Muscle layer of duodenum (tissue), 2 donors: ENCODE data around the gene COL4A4.
"Not testable (repeated sequence)": the region's sequence is repeated elsewhere in the genome, so short reads cannot be mapped to it uniquely, and the experiment has no call there.

ENCODE experiments used
- H3K27ac ChIP-seq: one replicate; pipeline ENCODE4 v1.7.0; 2013; ENCODE audit warnings: mild to moderate bottlenecking, low read length
- H3K27me3 ChIP-seq: one replicate; pipeline ENCODE4 v1.7.0; 2013; ENCODE audit warnings: low read depth, mild to moderate bottlenecking, control low read depth, low read length
- H3K36me3 ChIP-seq, 2 donors: one replicate each; pipeline ENCODE4 v1.7.0; 2013; ENCODE audit warnings: low read length in 2 of 2, control low read depth in 1 of 2, mild to moderate bottlenecking in 1 of 2; ENCODE audit not compliant: insufficient read depth in 2 of 2, control insufficient read depth in 1 of 2
- H3K4me1 ChIP-seq, 2 donors: one replicate each; pipeline ENCODE4 v1.7.0; 2013; ENCODE audit warnings: low read length in 2 of 2, mild to moderate bottlenecking in 2 of 2, control low read depth in 1 of 2, moderate library complexity in 1 of 2; ENCODE audit not compliant: insufficient read depth in 2 of 2, control insufficient read depth in 1 of 2
- H3K4me3 ChIP-seq, 2 donors: one replicate each; pipeline ENCODE4 v1.7.0; 2013; ENCODE audit warnings: low read length in 2 of 2, low read depth in 1 of 2, mild to moderate bottlenecking in 1 of 2
- H3K9me3 ChIP-seq, 2 donors: one replicate each; pipeline ENCODE4 v1.7.0; 2013; ENCODE audit warnings: low read length in 2 of 2, control low read depth in 1 of 2, mild to moderate bottlenecking in 1 of 2; ENCODE audit not compliant: control insufficient read depth in 1 of 2
- donor health status: healthy.

The COL4A4 gene

GRCh38 chr2:227099340-227099739 lies 64.7 kb downstream of the COL4A4 start:
- Histone ChIP-seq H3K27me3 (no peaks in the 10 kb centered on the region), H3K4me3 (no peak overlapping the region), H3K4me1 (no peaks in the 10 kb centered on the region), H3K27ac (no peak overlapping the region), H3K36me3 (no peaks in the 10 kb centered on the region), H3K9me3 (no peaks in the 10 kb centered on the region)

DNA sequence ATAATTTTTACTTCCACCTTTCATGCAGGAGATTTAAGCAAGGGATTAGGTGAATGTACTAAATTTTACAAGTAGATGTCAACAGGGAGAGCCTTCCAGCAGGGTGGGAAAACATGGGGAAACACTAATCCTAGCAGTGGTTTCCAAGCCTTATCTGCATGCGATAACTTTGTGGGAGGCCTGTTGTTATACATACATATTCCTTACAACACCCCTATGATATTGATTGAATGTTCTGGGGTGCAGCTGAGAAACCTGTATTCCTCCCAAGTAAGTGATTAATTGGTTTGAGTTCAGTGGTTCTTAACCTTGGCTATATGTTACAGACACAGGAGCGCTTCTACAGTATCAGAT lies 65.9 kb downstream of the COL4A4 start:
- H3K27ac ChIP-seq, result no peak overlapping the region
- no peaks in the 10 kb centered on the region for H3K9me3 ChIP-seq
- H3K36me3 ChIP-seq, result no peaks in the 10 kb centered on the region
- no peaks in the 10 kb centered on the region for H3K4me1 ChIP-seq
- no peak overlapping the region for H3K4me3 ChIP-seq
- H3K27me3 ChIP-seq, result no peaks in the 10 kb centered on the region

GRCh38 chr2:227097495-227098161 lies 66.4 kb downstream of the COL4A4 start:
- Histone ChIP-seq H3K27ac (no peak overlapping the region), H3K36me3 (no peaks in the 10 kb centered on the region), H3K27me3 (no peaks in the 10 kb centered on the region), H3K9me3 (no peaks in the 10 kb centered on the region), H3K4me3 (no peak overlapping the region), H3K4me1 (no peaks in the 10 kb centered on the region)

DNA sequence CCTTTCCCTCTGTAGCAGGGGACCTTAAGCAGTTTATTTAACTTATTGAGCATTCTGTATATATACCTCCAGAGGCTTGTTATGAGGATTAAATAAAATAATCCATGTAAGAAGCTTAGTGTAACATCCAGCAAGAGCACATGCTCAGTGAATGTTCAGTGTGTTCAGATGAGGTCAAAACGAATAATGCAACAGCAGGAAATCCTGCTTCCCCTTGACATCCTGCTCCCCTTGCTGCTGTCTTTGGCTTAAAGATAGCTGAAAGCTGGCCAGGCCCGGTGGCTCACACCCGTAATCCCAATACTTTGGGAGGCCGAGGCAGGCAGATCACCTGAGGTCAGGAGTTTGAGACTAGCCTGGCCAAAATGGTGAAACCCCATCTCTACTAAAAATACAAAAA lies 68.7 kb downstream of the COL4A4 start:
- Histone ChIP-seq H3K4me3 (no peak overlapping the region), H3K9me3 (no peaks in the 10 kb centered on the region), H3K36me3 (no peaks in the 10 kb centered on the region), H3K27me3 (no peaks in the 10 kb centered on the region), H3K4me1 (no peaks in the 10 kb centered on the region), H3K27ac (no peak overlapping the region)

DNA sequence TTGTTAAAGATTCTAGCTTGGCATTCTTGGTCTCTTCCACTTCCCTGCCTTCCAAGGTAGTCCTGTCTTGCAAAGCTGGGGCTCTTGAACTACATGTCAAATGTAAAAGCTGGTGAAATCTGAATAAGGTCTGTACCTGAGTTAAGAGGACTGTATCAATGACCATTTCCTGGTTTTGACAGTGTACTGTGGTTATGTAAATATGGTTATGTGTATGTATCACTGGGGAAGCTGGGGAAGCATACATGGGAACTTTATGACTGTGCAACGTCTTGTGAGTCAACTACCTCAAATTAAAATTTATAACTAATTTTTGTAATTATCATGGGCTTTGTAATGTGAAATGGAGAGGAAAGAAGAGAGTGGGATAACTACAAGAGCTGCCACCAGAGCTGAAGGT lies 81.7 kb downstream of the COL4A4 start:
- no peaks in the 10 kb centered on the region for H3K36me3 ChIP-seq
- no peak overlapping the region for H3K27ac ChIP-seq
- no peaks in the 10 kb centered on the region for H3K4me1 ChIP-seq
- H3K4me3 ChIP-seq, result no peak overlapping the region
- H3K9me3 ChIP-seq, result no peaks in the 10 kb centered on the region
- H3K27me3 ChIP-seq, result no peaks in the 10 kb centered on the region

DNA sequence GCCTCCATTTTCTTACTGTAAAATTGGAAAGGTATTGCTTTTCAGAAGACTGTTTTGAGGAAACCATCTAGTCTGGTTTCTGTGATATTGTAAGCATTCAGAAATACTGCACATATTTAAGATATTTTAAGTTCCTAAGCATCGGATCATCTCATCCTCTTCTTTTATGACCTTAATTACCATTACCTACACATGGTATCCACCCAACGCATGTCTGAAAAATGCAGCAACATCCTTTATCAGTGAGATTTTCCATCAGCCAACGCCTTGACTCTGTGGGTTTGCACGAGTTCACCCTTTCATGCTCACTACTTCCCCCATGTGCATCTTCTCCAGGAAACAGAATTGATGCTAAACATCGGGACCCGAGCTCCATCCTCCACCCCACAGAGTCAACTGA lies 84.3 kb downstream of the COL4A4 start:
- Histone ChIP-seq H3K4me1 (no peaks in the 10 kb centered on the region), H3K36me3 (no peaks in the 10 kb centered on the region), H3K27ac (no peak overlapping the region), H3K4me3 (no peak overlapping the region), H3K9me3 (no peaks in the 10 kb centered on the region), H3K27me3 (no peaks in the 10 kb centered on the region)

- not testable (repeated sequence) for H3K36me3 ChIP-seq, H3K4me1 ChIP-seq, H3K27me3 ChIP-seq, H3K4me3 ChIP-seq, H3K9me3 ChIP-seq, H3K27ac ChIP-seq
These were observed 98.9 kb downstream of the COL4A4 start for GRCh38 chr2:227065065-227065464.

- H3K27me3 ChIP-seq, result no peaks in the 10 kb centered on the region
- H3K4me3 ChIP-seq, result no peak overlapping the region
- H3K4me1 ChIP-seq, result no peaks in the 10 kb centered on the region
- H3K36me3 ChIP-seq, result no peaks in the 10 kb centered on the region
- no peak overlapping the region for H3K27ac ChIP-seq
- no peaks in the 10 kb centered on the region for H3K9me3 ChIP-seq
These were observed 105.1 kb downstream of the COL4A4 start for GRCh38 chr2:227058888-227059399.

- H3K27me3 ChIP-seq, result no peaks in the 10 kb centered on the region
- H3K9me3 ChIP-seq, result no peaks in the 10 kb centered on the region
- no peak overlapping the region for H3K4me3 ChIP-seq
- H3K27ac ChIP-seq, result no peak overlapping the region
- no peaks in the 10 kb centered on the region for H3K36me3 ChIP-seq
- no peaks in the 10 kb centered on the region for H3K4me1 ChIP-seq
These were observed 106.1 kb downstream of the COL4A4 start for GRCh38 chr2:227057743-227058447.

- Histone ChIP-seq H3K4me3 (no peak overlapping the region), H3K9me3 (no peaks in the 10 kb centered on the region), H3K36me3 (no peaks in the 10 kb centered on the region), H3K27me3 (no peaks in the 10 kb centered on the region), H3K27ac (no peak overlapping the region), H3K4me1 (no peaks in the 10 kb centered on the region)
These were observed 106.9 kb downstream of the COL4A4 start for GRCh38 chr2:227057060-227057459.

- H3K36me3 ChIP-seq, result no peaks in the 10 kb centered on the region
- no peaks in the 10 kb centered on the region for H3K4me1 ChIP-seq
- no peaks in the 10 kb centered on the region for H3K27me3 ChIP-seq
- H3K27ac ChIP-seq, result no peak overlapping the region
- no peak overlapping the region for H3K4me3 ChIP-seq
- H3K9me3 ChIP-seq, result no peaks in the 10 kb centered on the region
These were observed 110.0 kb downstream of the COL4A4 start for GRCh38 chr2:227054006-227054405.

GRCh38 chr2:227052879-227053278 lies 111.1 kb downstream of the COL4A4 start:
- H3K36me3 ChIP-seq, result no peaks in the 10 kb centered on the region
- no peaks in the 10 kb centered on the region for H3K4me1 ChIP-seq

More at GRCh38 chr2:227052879-227053278, 111.1 kb downstream of the COL4A4 start:
- Histone ChIP-seq H3K4me3 (no peak overlapping the region), H3K27me3 (no peaks in the 10 kb centered on the region), H3K27ac (no peak overlapping the region), H3K9me3 (no peaks in the 10 kb centered on the region)
